Mammary epithelial cell (primary cell): Measurements from ENCODE around the gene DBH.

Experiments used
- CTCF ChIP-seq, 2 donors: IDR thresholded peaks in 1 of 2; conservative IDR thresholded peaks in 1 of 2; 2 replicates each; pipeline ENCODE4 v1.5.1; 2011 to 2012; ENCODE audit warnings: inconsistent platforms in 2 of 2, low read length in 2 of 2, mild to moderate bottlenecking in 2 of 2, control low read depth in 1 of 2, low read depth in 1 of 2; ENCODE audit not compliant: insufficient read depth in 1 of 2; ENCODE audit errors: extremely low read depth in 1 of 2
- EZH2 ChIP-seq: IDR thresholded peaks from 2 replicates; pipeline ENCODE4 v1.6.1; 2012; ENCODE audit warnings: low read length, inconsistent platforms, borderline replicate concordance

- TF ChIP-seq EZH2 (no peak), CTCF (conservative IDR thresholded peaks at IDR 0.05 in 1 of 2, IDR thresholded peaks at IDR 0.05 in 1 of 2; ENCODE audit: extremely low read depth in 1 of 2, insufficient read depth in 1 of 2, low read depth in 1 of 2, low read length in 2 of 2) (no peak)
Measured at GRCh38 chr9:133691626-133692363, 55.6 kb downstream of the DBH start.
